IMR-90 (cell line): ENCODE data around the gene MYO7B.

Experiments
- MAFK ChIP-seq: IDR thresholded peaks from 2 replicates; pipeline ENCODE4 v1.6.1; 2012; ENCODE audit warnings: low read depth, low read length, improper control_type of control experiment
- MAZ ChIP-seq: IDR thresholded peaks from 2 replicates; pipeline ENCODE4 v1.6.1; 2012; ENCODE audit warnings: low read depth, mild to moderate bottlenecking, low read length, improper control_type of control experiment, moderate library complexity, borderline replicate concordance
- MXI1 ChIP-seq: IDR thresholded peaks from 2 replicates; pipeline ENCODE4 v1.6.1; 2012; ENCODE audit warnings: low read depth, mild to moderate bottlenecking, low read length, moderate library complexity, borderline replicate concordance
- POLR2A ChIP-seq: IDR thresholded peaks from 2 replicates; pipeline ENCODE4 v1.6.1; 2012; ENCODE audit warnings: mild to moderate bottlenecking, low read depth, low read length
- RAD21 ChIP-seq: IDR thresholded peaks from 2 replicates; pipeline ENCODE4 v1.6.1; 2012; ENCODE audit warnings: low read length, improper control_type of control experiment
- RCOR1 ChIP-seq: IDR thresholded peaks from 2 replicates; pipeline ENCODE4 v1.6.1; 2012; ENCODE audit warnings: mild to moderate bottlenecking, low read length, improper control_type of control experiment; ENCODE audit not compliant: insufficient replicate concordance
- TF ChIP-seq, protein P1 (sequence below): conservative IDR thresholded peaks from 2 replicates; pipeline ENCODE4 v1.5.1; 2012; ENCODE audit warnings: mild to moderate bottlenecking, low read depth, low read length, improper control_type of control experiment
- TF ChIP-seq, protein P2 (sequence below): fragments of 150-350 bp; IDR thresholded peaks from 2 replicates; pipeline ENCODE4 v1.6.1; 2017; ENCODE audit warnings: mild to moderate bottlenecking, antibody characterized with exemption, low read length, low read depth

DNA sequence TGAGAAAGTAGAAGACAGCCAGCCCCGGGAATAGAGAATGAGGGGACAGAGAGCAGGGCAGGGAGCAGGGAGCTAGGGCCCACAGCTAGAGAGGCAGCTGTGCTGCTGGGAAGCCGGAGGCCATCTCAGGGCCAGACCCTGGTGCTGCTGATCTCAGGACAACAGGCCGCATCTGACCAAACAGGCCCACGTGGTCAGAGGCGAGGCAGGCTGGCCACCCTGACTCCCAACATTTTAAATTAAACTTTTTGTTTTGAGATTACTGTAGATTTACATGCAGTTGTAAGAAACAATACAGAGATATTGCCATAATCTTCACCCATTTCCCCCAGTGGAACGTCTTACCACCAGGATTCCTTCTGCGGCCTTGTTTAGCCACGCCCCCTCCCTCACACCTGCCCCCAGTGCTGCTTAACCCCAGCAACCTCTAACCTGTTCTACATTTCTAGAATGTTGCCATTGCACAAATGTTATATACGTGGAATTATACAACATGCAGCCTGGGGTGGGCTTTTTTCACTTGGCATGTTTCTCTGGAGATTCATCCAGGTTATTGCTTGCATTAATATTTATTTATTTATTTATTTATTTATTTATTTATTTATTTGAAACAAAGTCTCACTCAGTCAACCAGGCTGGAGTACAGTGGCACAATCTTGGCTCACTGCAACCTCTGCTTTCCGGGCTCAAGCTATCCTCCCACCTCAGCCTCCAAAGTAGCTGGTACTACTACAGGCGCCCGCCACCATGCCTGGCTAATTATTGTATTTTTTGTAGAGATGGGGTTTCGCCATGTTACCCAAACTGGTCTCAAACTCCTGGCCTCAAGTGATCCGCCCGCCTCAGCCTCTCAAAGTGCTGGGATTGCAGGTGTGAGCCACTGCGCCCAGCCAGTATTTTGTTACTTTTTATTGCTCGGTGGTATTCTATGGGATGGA lies 61.8 kb downstream of the MYO7B start:
- TF ChIP-seq, protein P1, sequence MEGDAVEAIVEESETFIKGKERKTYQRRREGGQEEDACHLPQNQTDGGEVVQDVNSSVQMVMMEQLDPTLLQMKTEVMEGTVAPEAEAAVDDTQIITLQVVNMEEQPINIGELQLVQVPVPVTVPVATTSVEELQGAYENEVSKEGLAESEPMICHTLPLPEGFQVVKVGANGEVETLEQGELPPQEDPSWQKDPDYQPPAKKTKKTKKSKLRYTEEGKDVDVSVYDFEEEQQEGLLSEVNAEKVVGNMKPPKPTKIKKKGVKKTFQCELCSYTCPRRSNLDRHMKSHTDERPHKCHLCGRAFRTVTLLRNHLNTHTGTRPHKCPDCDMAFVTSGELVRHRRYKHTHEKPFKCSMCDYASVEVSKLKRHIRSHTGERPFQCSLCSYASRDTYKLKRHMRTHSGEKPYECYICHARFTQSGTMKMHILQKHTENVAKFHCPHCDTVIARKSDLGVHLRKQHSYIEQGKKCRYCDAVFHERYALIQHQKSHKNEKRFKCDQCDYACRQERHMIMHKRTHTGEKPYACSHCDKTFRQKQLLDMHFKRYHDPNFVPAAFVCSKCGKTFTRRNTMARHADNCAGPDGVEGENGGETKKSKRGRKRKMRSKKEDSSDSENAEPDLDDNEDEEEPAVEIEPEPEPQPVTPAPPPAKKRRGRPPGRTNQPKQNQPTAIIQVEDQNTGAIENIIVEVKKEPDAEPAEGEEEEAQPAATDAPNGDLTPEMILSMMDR: no peak
- TF ChIP-seq MAZ (no peak), RCOR1 (no peak), POLR2A (no peak), RAD21 (no peak), MAFK (no peak), MXI1 (no peak)
- TF ChIP-seq, protein P2, sequence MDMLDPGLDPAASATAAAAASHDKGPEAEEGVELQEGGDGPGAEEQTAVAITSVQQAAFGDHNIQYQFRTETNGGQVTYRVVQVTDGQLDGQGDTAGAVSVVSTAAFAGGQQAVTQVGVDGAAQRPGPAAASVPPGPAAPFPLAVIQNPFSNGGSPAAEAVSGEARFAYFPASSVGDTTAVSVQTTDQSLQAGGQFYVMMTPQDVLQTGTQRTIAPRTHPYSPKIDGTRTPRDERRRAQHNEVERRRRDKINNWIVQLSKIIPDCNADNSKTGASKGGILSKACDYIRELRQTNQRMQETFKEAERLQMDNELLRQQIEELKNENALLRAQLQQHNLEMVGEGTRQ: no peak
